Measurements from ENCODE around the gene ATP2B2.

- TF ChIP-seq CTCF (IDR thresholded peaks at IDR 0.05) (no peak), POLR2AphosphoS5 (IDR thresholded peaks at IDR 0.05) (no peak)
Observed at GRCh38 chr3:10274601-10275000, 230.8 kb downstream of the ATP2B2 start.

All from transverse colon (tissue), 4 donors.